ENCODE data around the gene SLC16A10.

DNA sequence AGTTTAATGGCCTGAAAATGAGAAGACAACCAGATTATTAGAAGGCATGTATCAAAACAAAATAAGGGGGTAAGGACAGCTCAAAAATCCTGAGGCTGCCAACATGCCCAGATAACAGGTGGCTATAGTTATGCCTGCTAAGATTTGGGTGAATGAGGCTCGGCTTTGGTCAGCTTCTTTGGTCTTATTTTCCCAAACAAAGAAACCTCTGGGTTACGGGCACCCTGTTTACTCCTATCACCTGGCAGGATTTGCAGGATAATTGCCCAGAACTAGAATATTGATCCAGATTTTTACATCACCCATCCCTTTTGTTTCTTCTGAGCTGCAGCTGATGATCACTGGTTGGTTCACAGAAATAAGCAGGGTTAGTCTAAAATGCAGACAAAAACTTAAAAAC lies 74.3 kb downstream of the SLC16A10 start:
- TF ChIP-seq TAF1 (IDR thresholded peaks at IDR 0.05; ENCODE audit: borderline replicate concordance, insufficient read depth, low read length) (no peak), POLR2AphosphoS5 (IDR thresholded peaks at IDR 0.05; ENCODE audit: low read depth, low read length) (no peak), REST (IDR thresholded peaks at IDR 0.05; ENCODE audit: insufficient read depth in 1 of 2, low read depth in 2 of 2, low read length in 2 of 2) (no peak), SIN3A (IDR thresholded peaks at IDR 0.05; ENCODE audit: borderline replicate concordance, insufficient read depth, low read length) (no peak), FOXP2 (optimal IDR thresholded peaks at IDR 0.05; ENCODE audit: borderline replicate concordance, extremely low read depth, extremely low read length, insufficient read depth) (no peak)
